Gastroesophageal sphincter (tissue), 3 donors: ENCODE measurements around the gene MACROD2.

Source experiments
- EP300 ChIP-seq: sonication (generic); formaldehyde crosslinking; IDR thresholded peaks from one replicate; pipeline ENCODE4 v1.6.1; 2017; ENCODE audit warnings: antibody characterized with exemption, mild to moderate bottlenecking
- POLR2AphosphoS5 ChIP-seq: sonication (generic); formaldehyde crosslinking; IDR thresholded peaks from one replicate; pipeline ENCODE4 v1.6.1; 2017; ENCODE audit warnings: antibody characterized with exemption
- TF ChIP-seq, protein P1 (sequence below), 4 experiments: fragments of 200-600 bp in 2 of 4; fragments of 450-650 bp in 2 of 4; sonication (generic) in 1 of 4; IDR thresholded peaks; one replicate each; pipeline ENCODE4 v1.5.1; 2017 to 2019; ENCODE audit warnings: antibody characterized with exemption in 4 of 4, mild to moderate bottlenecking in 2 of 4, moderate library complexity in 2 of 4

DNA sequence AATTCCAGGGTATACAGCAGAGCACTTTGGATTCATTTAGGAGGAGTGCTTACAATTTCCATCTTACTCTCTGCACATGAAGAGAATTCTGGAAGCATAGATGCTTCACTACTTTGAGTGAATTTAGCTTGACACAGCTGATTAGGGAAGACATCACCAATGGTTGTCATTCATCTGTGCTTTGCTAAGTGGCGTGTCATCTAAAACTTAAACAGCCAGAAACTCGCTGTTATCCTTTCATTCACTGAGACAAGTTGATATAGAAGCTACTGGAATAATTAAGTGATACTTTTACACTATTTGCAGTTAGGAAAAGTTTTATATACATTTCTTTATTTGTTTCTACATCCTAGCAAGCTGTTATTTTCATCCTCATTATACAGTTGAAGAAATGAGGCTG lies 977.4 kb downstream of the MACROD2 start:
- TF ChIP-seq POLR2AphosphoS5, result no peak
- TF ChIP-seq EP300, result no peak
- TF ChIP-seq, protein P1, sequence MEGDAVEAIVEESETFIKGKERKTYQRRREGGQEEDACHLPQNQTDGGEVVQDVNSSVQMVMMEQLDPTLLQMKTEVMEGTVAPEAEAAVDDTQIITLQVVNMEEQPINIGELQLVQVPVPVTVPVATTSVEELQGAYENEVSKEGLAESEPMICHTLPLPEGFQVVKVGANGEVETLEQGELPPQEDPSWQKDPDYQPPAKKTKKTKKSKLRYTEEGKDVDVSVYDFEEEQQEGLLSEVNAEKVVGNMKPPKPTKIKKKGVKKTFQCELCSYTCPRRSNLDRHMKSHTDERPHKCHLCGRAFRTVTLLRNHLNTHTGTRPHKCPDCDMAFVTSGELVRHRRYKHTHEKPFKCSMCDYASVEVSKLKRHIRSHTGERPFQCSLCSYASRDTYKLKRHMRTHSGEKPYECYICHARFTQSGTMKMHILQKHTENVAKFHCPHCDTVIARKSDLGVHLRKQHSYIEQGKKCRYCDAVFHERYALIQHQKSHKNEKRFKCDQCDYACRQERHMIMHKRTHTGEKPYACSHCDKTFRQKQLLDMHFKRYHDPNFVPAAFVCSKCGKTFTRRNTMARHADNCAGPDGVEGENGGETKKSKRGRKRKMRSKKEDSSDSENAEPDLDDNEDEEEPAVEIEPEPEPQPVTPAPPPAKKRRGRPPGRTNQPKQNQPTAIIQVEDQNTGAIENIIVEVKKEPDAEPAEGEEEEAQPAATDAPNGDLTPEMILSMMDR (IDR thresholded peaks at IDR 0.05), result no peak
